Ishikawa (cell line): ENCODE results near the gene PPFIBP1.

Experiments
- CEBPB ChIP-seq: IDR thresholded peaks from 2 replicates; pipeline ENCODE4 v1.6.1; 2012
- EP300 ChIP-seq: IDR thresholded peaks from 2 replicates; pipeline ENCODE4 v1.6.1; 2012; ENCODE audit warnings: borderline replicate concordance
- NFIC ChIP-seq: IDR thresholded peaks from 2 replicates; pipeline ENCODE4 v1.6.1; 2012
- RAD21 ChIP-seq: IDR thresholded peaks from 2 replicates; pipeline ENCODE4 v1.6.1; 2012; ENCODE audit warnings: low read depth
- TAF1 ChIP-seq: IDR thresholded peaks from 2 replicates; pipeline ENCODE4 v1.6.1; 2012; ENCODE audit warnings: low read depth, mild to moderate bottlenecking
- TEAD4 ChIP-seq: IDR thresholded peaks from 2 replicates; pipeline ENCODE4 v1.6.1; 2012
- USF1 ChIP-seq: IDR thresholded peaks from 2 replicates; pipeline ENCODE4 v1.6.1; 2012
- YY1 ChIP-seq: IDR thresholded peaks from 2 replicates; pipeline ENCODE4 v1.6.1; 2012; ENCODE audit warnings: low read depth
- ZBTB7A ChIP-seq: IDR thresholded peaks from 2 replicates; pipeline ENCODE4 v1.6.1; 2012; ENCODE audit warnings: low read depth
- TF ChIP-seq, protein P1 (sequence below): IDR thresholded peaks from 2 replicates; pipeline ENCODE4 v1.6.1; 2012

DNA sequence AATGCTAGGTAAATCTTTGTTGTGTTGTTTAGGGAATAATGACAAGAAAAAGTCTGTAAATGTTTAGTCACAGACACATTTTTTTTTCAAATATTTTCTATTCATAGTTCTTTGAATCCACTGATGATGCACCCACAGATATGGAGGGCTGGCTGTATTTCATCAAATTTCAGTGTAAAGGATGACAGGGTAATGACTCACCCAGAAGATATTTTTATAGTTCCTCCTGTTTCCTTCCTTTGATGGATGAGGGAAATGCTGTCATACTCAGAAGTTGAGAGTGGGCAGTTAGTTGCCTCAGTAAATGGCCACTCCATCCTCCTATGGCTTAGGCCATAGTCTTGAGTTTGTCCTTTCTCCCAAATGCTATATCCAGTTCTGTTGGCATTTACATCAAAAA, 95.3 kb downstream of the PPFIBP1 start:
- no peak for TF ChIP-seq TAF1
- TF ChIP-seq, protein P1, sequence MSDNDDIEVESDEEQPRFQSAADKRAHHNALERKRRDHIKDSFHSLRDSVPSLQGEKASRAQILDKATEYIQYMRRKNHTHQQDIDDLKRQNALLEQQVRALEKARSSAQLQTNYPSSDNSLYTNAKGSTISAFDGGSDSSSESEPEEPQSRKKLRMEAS = no peak
- TF ChIP-seq TEAD4 = peak; percentile 87
- TF ChIP-seq EP300 = peak; percentile 87
- TF ChIP-seq RAD21 = no peak
- no peak for TF ChIP-seq USF1
- no peak for TF ChIP-seq YY1
- TF ChIP-seq ZBTB7A = no peak
- no peak for TF ChIP-seq CEBPB
- TF ChIP-seq NFIC = peak; percentile 47; the same call in 1 of the 2 replicates
